Body of pancreas (tissue), 4 donors: ENCODE measurements around the gene KRTAP6-3.

Experiments used
- POLR2A ChIP-seq, 3 donors: fragments of 450-650 bp; IDR thresholded peaks; one replicate each; pipeline ENCODE4 v1.6.1; 2016; ENCODE audit warnings: antibody characterized with exemption in 3 of 3, mild to moderate bottlenecking in 2 of 3
- TF ChIP-seq, protein P1 (sequence below), 7 experiments: fragments of 450-650 bp in 4 of 7; fragments of 200-600 bp in 3 of 7; sonication (generic) in 3 of 7; IDR thresholded peaks; one replicate each; pipeline ENCODE4 v1.5.1; 2016 to 2019; ENCODE audit warnings: antibody characterized with exemption in 7 of 7

DNA sequence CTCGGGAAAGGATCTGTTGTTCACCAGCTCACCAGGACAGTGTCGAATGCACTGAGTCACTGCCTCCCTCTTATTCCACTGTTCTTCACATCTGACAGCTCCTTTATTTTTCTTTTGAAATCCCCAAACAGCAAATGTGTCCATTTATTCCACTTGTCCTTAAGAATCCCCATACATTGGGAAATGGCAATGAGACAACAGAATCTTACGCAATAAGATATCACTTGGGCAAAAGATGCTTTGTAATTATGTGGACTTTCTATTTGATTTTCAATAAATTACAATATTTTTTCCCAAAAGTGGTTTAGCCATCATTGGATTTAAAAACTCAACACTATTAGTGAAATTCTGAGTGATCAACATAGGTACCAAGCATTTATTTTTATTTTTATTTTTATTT, 46.4 kb downstream of the KRTAP6-3 start:
- TF ChIP-seq, protein P1, sequence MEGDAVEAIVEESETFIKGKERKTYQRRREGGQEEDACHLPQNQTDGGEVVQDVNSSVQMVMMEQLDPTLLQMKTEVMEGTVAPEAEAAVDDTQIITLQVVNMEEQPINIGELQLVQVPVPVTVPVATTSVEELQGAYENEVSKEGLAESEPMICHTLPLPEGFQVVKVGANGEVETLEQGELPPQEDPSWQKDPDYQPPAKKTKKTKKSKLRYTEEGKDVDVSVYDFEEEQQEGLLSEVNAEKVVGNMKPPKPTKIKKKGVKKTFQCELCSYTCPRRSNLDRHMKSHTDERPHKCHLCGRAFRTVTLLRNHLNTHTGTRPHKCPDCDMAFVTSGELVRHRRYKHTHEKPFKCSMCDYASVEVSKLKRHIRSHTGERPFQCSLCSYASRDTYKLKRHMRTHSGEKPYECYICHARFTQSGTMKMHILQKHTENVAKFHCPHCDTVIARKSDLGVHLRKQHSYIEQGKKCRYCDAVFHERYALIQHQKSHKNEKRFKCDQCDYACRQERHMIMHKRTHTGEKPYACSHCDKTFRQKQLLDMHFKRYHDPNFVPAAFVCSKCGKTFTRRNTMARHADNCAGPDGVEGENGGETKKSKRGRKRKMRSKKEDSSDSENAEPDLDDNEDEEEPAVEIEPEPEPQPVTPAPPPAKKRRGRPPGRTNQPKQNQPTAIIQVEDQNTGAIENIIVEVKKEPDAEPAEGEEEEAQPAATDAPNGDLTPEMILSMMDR (IDR thresholded peaks at IDR 0.05) = no peak
- TF ChIP-seq POLR2A (IDR thresholded peaks at IDR 0.05) = no peak
